ENCODE measurements around the gene RAD51B.

- TF ChIP-seq CTCF (IDR thresholded peaks at IDR 0.05), result no peak
- TF ChIP-seq POLR2A (IDR thresholded peaks at IDR 0.05), result no peak
Observed at GRCh38 chr14:68627868-68628604, 808.5 kb downstream of the RAD51B start.
